Breast epithelium (tissue), 3 donors: ENCODE results near the gene CUL5.

Source experiments
- CTCF ChIP-seq, 3 donors: fragments of 450-650 bp; IDR thresholded peaks; one replicate each; pipeline ENCODE4 v1.5.1; 2016 to 2017; ENCODE audit warnings: antibody characterized with exemption in 3 of 3, mild to moderate bottlenecking in 3 of 3, moderate library complexity in 3 of 3
- POLR2A ChIP-seq: fragments of 450-650 bp; IDR thresholded peaks from one replicate; pipeline ENCODE4 v1.6.1; 2016; ENCODE audit warnings: antibody characterized with exemption, mild to moderate bottlenecking, moderate library complexity
- POLR2AphosphoS5 ChIP-seq, 3 donors: sonication (generic); formaldehyde crosslinking; IDR thresholded peaks; one replicate each; pipeline ENCODE4 v1.6.1; 2017; ENCODE audit warnings: antibody characterized with exemption in 3 of 3

GRCh38 chr11:108144615-108145014 is 135.9 kb downstream of the CUL5 start:
- TF ChIP-seq POLR2AphosphoS5 (IDR thresholded peaks at IDR 0.05) (no peak), CTCF (IDR thresholded peaks at IDR 0.05) (no peak), POLR2A (no peak)
